SK-N-SH (cell line): ENCODE data around the gene UFC1. TPM values are rescaled to one million over a fixed set of nuclear protein-coding genes. Genes with fewer than 3 reads are reported as not detected.

ENCODE experiments used
- CTCF ChIA-PET: fragments of 300-600, 350-600 bp; formaldehyde crosslinking; extraction: SDS; loops from one replicate; lab custom pipeline; 2021; lab: Yijun Ruan, JAX
- POLR2A ChIA-PET: fragments of 350-600 bp; sonication (Branson Sonifier 250); formaldehyde crosslinking; extraction: SDS; loops from one replicate; lab custom pipeline; 2020; ENCODE audit warnings: antibody characterized with exemption, inconsistent platforms; lab: Yijun Ruan, JAX
- DNase-seq: peaks from one replicate; pipeline ENCODE4 v3.0.0; 2012
- H2AFZ ChIP-seq: fragments of 200-600 bp; sonication (generic); 2 replicates; pipeline ENCODE4 v1.8.1; 2016; ENCODE audit warnings: antibody characterized with exemption, mild to moderate bottlenecking, low read depth
- H3F3A ChIP-seq: fragments of 200-600 bp; sonication (generic); replicated peaks from 2 replicates; pipeline ENCODE3; 2016; ENCODE audit warnings: antibody characterized with exemption, mild to moderate bottlenecking; ENCODE audit not compliant: insufficient read depth
- H3K27ac ChIP-seq, 2 experiments: fragments of 200-500 bp in 1 of 2; fragments of 200-600 bp in 1 of 2; sonication (Bioruptor generic) in 1 of 2; sonication (generic), shearing (Covaris generic) in 1 of 2; 2 replicates each; pipeline versions ENCODE4 v1.5.1 to v1.6.1; 2014 to 2016; ENCODE audit warnings: low read depth in 2 of 2, inconsistent platforms in 1 of 2, low read length in 1 of 2, mild to moderate bottlenecking in 1 of 2, mixed read lengths in 1 of 2
- H3K27me3 ChIP-seq: fragments of 200-600 bp; sonication (generic), shearing (Covaris generic); 2 replicates; pipeline ENCODE4 v1.6.1; 2016; ENCODE audit warnings: mixed run types; ENCODE audit not compliant: insufficient read depth
- H3K36me3 ChIP-seq, 2 experiments: fragments of 200-500 bp in 1 of 2; fragments of 200-600 bp in 1 of 2; sonication (Bioruptor generic) in 1 of 2; sonication (generic) in 1 of 2; replicated peaks in 1 of 2; 2 replicates each; pipeline versions ENCODE3 to v1.5.1; 2014 to 2016; ENCODE audit warnings: low read length in 1 of 2, mild to moderate bottlenecking in 1 of 2; ENCODE audit not compliant: insufficient read depth in 2 of 2, control insufficient read depth in 1 of 2
- H3K4me1 ChIP-seq, 2 experiments: fragments of 200-500 bp in 1 of 2; fragments of 200-600 bp in 1 of 2; sonication (Bioruptor generic) in 1 of 2; sonication (generic), shearing (Covaris generic) in 1 of 2; 2 replicates each; pipeline versions ENCODE4 v1.5.1 to v1.6.1; 2014 to 2016; ENCODE audit warnings: low read depth in 1 of 2, low read length in 1 of 2, mixed run types in 1 of 2; ENCODE audit not compliant: insufficient read depth in 2 of 2, control insufficient read depth in 1 of 2
- H3K4me2 ChIP-seq: fragments of 200-600 bp; sonication (generic), shearing (Covaris generic); 2 replicates; pipeline ENCODE4 v1.6.1; 2017; ENCODE audit warnings: mixed run types
- H3K4me3 ChIP-seq, 2 experiments: fragments of 200-500 bp in 1 of 2; fragments of 200-600 bp in 1 of 2; sonication (Bioruptor generic) in 1 of 2; sonication (generic), shearing (Covaris generic) in 1 of 2; 2 replicates each; pipeline versions ENCODE4 v1.5.1 to v1.8.1; 2014 to 2016; ENCODE audit warnings: low read depth in 2 of 2, inconsistent platforms in 1 of 2, low read length in 1 of 2, mild to moderate bottlenecking in 1 of 2, mixed read lengths in 1 of 2, moderate library complexity in 1 of 2
- H3K79me2 ChIP-seq: fragments of 200-600 bp; sonication (generic); 2 replicates; pipeline ENCODE4 v1.8.1; 2017; ENCODE audit warnings: mild to moderate bottlenecking; ENCODE audit not compliant: insufficient read depth
- H3K9ac ChIP-seq: fragments of 200-600 bp; sonication (generic); 2 replicates; pipeline ENCODE4 v1.6.1; 2017; ENCODE audit warnings: mixed run types
- H3K9me2 ChIP-seq: fragments of 200-600 bp; sonication (generic); 2 replicates; pipeline ENCODE4 v1.6.1; 2017; ENCODE audit warnings: mixed run types
- H3K9me3 ChIP-seq: fragments of 200-600 bp; sonication (generic); 2 replicates; pipeline ENCODE4 v1.6.1; 2017; ENCODE audit warnings: mixed run types, mild to moderate bottlenecking, moderate library complexity
- H4K20me1 ChIP-seq: fragments of 200-600 bp; sonication (generic); 2 replicates; pipeline ENCODE4 v1.6.1; 2017; ENCODE audit warnings: mild to moderate bottlenecking, mixed run types; ENCODE audit not compliant: insufficient read depth
- EP300 ChIP-seq, 2 experiments: IDR thresholded peaks; 2 replicates each; pipeline versions ENCODE4 v1.4.0 to v1.6.1; 2012; ENCODE audit warnings: borderline replicate concordance in 1 of 2, low read depth in 1 of 2, low read length in 1 of 2
- EZH2phosphoT487 ChIP-seq: fragments of 200-600 bp; sonication (generic); IDR thresholded peaks from 2 replicates; pipeline ENCODE4 v1.6.1; 2017; ENCODE audit warnings: low read depth, mixed run types, mild to moderate bottlenecking, antibody characterized with exemption, moderate library complexity, borderline replicate concordance
- FOSL2 ChIP-seq: IDR thresholded peaks from 2 replicates; pipeline ENCODE4 v1.4.0; 2012; ENCODE audit warnings: low read depth, mild to moderate bottlenecking, moderate library complexity, borderline replicate concordance
- FOXM1 ChIP-seq: IDR thresholded peaks from 2 replicates; pipeline ENCODE4 v1.4.0; 2012; ENCODE audit warnings: low read depth, mild to moderate bottlenecking
- GATA2 ChIP-seq: sonication (generic); formaldehyde crosslinking; IDR thresholded peaks from 2 replicates; pipeline ENCODE4 v1.5.0; 2020; ENCODE audit warnings: mild to moderate bottlenecking, missing genetic modification reagents
- JUND ChIP-seq: IDR thresholded peaks from 2 replicates; pipeline ENCODE4 v1.4.0; 2012
- MAX ChIP-seq: IDR thresholded peaks from 2 replicates; pipeline ENCODE4 v1.4.0; 2012; ENCODE audit warnings: low read depth
- MEF2A ChIP-seq: IDR thresholded peaks from 2 replicates; pipeline ENCODE4 v1.4.0; 2012; ENCODE audit warnings: low read depth, borderline replicate concordance
- MXI1 ChIP-seq: IDR thresholded peaks from 2 replicates; pipeline ENCODE4 v1.6.1; 2012; ENCODE audit warnings: mild to moderate bottlenecking, low read depth, low read length, improper control_type of control experiment
- RXRA ChIP-seq: IDR thresholded peaks from 2 replicates; pipeline ENCODE4 v1.4.0; 2012; ENCODE audit warnings: low read depth, mild to moderate bottlenecking, borderline replicate concordance
- TEAD4 ChIP-seq: IDR thresholded peaks from 2 replicates; pipeline ENCODE4 v1.4.0; 2012; ENCODE audit warnings: mild to moderate bottlenecking, borderline replicate concordance; ENCODE audit not compliant: insufficient read depth
- WGBS: methylation state at CpG from one replicate; pipeline ENCODE4 v1.1.6; 2017; ENCODE audit warnings: low lambda C conversion rate; 5-methylcytosine and 5-hydroxymethylcytosine counted together
- polyA plus RNA-seq, 3 experiments: library from polyadenylated mRNA; depleted of rRNA; stranded (reverse); fragments of >200 nt; gene quantifications; 2 replicates each; pipeline ENCODE4 v1.2.3, GENCODE V29; 2012
- TF ChIP-seq, protein P1 (sequence below): IDR thresholded peaks from 2 replicates; pipeline ENCODE4; 2012
- TF ChIP-seq, protein P2 (sequence below): IDR thresholded peaks from 2 replicates; pipeline ENCODE4 v1.6.1; 2012; ENCODE audit warnings: mild to moderate bottlenecking, low read depth, low read length, moderate library complexity
- TF ChIP-seq, protein P3 (sequence below): fragments of 150-350 bp; IDR thresholded peaks from 2 replicates; pipeline ENCODE4 v1.6.1; 2016; ENCODE audit warnings: mild to moderate bottlenecking, low read depth, low read length
- TF ChIP-seq, protein P4 (sequence below): IDR thresholded peaks from 2 replicates; pipeline ENCODE4 v1.4.0; 2012; ENCODE audit warnings: low read depth, borderline replicate concordance
- TF ChIP-seq, protein P5 (sequence below): fragments of 200-600 bp; sonication (generic); IDR thresholded peaks from 2 replicates; pipeline ENCODE4 v1.6.1; 2017; ENCODE audit warnings: antibody characterized with exemption, mild to moderate bottlenecking, moderate library complexity

The UFC1 gene
- polyA plus RNA-seq, 1 of the 3 experiments (the other 2 are of a cell fraction), result 150 TPM

DNA sequence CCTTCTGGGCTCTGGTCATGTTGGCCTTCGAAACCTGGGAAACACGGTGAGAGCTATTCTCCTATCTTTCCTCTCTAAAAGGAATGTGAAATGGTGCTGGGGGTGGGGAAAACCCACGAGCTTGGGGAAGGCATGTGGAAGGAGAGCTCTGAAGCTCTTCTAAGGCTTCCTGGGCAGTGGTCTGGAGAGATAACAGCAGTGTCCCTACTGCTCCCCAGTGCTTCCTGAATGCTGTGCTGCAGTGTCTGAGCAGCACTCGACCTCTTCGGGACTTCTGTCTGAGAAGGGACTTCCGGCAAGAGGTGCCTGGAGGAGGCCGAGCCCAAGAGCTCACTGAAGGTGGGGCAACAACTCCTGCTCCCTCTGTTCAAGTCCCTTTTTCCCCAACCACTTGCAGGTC lies 8.3 kb downstream of the UFC1 start:
- Histone ChIP-seq H3K27me3 (no peaks in the 10 kb centered on the region), H3K79me2 (peaks cover 20% of the 10 kb centered on the region), H3K9me3 (no peaks in the 10 kb centered on the region), H2AFZ (no peak overlapping the region), H3K4me1 (peaks cover 0 to 41% of the 10 kb centered on the region in 2 experiments; a peak in 2 of 4 replicates), H3K4me2 (no peak overlapping the region), H3F3A (peaks cover 22% of the 10 kb centered on the region), H3K9ac (no peak overlapping the region), H3K27ac (no peak overlapping the region; a peak in 1 of 4 replicates), H4K20me1 (no peaks in the 10 kb centered on the region), H3K9me2 (no peaks in the 10 kb centered on the region), H3K36me3 (peaks cover 12 to 61% of the 10 kb centered on the region in 2 experiments), H3K4me3 (no peak overlapping the region)
- TF ChIP-seq TEAD4 (no peak), RXRA (no peak), FOXM1 (no peak), MAX (no peak), JUND (no peak), EZH2phosphoT487 (no peak), GATA2 (CRISPR knock-in tag) (no peak), EP300 (IDR thresholded peaks at IDR 0.05; ENCODE audit: borderline replicate concordance in 1 of 2, low read depth in 1 of 2, low read length in 1 of 2) (no peak), MEF2A (no peak), FOSL2 (no peak), MXI1 (no peak)
- TF ChIP-seq, protein P1, sequence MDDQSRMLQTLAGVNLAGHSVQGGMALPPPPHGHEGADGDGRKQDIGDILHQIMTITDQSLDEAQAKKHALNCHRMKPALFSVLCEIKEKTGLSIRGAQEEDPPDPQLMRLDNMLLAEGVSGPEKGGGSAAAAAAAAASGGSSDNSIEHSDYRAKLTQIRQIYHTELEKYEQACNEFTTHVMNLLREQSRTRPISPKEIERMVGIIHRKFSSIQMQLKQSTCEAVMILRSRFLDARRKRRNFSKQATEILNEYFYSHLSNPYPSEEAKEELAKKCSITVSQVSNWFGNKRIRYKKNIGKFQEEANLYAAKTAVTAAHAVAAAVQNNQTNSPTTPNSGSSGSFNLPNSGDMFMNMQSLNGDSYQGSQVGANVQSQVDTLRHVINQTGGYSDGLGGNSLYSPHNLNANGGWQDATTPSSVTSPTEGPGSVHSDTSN, result no peak
- TF ChIP-seq, protein P2, sequence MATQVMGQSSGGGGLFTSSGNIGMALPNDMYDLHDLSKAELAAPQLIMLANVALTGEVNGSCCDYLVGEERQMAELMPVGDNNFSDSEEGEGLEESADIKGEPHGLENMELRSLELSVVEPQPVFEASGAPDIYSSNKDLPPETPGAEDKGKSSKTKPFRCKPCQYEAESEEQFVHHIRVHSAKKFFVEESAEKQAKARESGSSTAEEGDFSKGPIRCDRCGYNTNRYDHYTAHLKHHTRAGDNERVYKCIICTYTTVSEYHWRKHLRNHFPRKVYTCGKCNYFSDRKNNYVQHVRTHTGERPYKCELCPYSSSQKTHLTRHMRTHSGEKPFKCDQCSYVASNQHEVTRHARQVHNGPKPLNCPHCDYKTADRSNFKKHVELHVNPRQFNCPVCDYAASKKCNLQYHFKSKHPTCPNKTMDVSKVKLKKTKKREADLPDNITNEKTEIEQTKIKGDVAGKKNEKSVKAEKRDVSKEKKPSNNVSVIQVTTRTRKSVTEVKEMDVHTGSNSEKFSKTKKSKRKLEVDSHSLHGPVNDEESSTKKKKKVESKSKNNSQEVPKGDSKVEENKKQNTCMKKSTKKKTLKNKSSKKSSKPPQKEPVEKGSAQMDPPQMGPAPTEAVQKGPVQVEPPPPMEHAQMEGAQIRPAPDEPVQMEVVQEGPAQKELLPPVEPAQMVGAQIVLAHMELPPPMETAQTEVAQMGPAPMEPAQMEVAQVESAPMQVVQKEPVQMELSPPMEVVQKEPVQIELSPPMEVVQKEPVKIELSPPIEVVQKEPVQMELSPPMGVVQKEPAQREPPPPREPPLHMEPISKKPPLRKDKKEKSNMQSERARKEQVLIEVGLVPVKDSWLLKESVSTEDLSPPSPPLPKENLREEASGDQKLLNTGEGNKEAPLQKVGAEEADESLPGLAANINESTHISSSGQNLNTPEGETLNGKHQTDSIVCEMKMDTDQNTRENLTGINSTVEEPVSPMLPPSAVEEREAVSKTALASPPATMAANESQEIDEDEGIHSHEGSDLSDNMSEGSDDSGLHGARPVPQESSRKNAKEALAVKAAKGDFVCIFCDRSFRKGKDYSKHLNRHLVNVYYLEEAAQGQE, result no peak
- TF ChIP-seq, protein P3, sequence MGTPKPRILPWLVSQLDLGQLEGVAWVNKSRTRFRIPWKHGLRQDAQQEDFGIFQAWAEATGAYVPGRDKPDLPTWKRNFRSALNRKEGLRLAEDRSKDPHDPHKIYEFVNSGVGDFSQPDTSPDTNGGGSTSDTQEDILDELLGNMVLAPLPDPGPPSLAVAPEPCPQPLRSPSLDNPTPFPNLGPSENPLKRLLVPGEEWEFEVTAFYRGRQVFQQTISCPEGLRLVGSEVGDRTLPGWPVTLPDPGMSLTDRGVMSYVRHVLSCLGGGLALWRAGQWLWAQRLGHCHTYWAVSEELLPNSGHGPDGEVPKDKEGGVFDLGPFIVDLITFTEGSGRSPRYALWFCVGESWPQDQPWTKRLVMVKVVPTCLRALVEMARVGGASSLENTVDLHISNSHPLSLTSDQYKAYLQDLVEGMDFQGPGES, result no peak
- TF ChIP-seq, protein P4, sequence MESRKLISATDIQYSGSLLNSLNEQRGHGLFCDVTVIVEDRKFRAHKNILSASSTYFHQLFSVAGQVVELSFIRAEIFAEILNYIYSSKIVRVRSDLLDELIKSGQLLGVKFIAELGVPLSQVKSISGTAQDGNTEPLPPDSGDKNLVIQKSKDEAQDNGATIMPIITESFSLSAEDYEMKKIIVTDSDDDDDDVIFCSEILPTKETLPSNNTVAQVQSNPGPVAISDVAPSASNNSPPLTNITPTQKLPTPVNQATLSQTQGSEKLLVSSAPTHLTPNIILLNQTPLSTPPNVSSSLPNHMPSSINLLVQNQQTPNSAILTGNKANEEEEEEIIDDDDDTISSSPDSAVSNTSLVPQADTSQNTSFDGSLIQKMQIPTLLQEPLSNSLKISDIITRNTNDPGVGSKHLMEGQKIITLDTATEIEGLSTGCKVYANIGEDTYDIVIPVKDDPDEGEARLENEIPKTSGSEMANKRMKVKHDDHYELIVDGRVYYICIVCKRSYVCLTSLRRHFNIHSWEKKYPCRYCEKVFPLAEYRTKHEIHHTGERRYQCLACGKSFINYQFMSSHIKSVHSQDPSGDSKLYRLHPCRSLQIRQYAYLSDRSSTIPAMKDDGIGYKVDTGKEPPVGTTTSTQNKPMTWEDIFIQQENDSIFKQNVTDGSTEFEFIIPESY, result no peak
- TF ChIP-seq, protein P5, sequence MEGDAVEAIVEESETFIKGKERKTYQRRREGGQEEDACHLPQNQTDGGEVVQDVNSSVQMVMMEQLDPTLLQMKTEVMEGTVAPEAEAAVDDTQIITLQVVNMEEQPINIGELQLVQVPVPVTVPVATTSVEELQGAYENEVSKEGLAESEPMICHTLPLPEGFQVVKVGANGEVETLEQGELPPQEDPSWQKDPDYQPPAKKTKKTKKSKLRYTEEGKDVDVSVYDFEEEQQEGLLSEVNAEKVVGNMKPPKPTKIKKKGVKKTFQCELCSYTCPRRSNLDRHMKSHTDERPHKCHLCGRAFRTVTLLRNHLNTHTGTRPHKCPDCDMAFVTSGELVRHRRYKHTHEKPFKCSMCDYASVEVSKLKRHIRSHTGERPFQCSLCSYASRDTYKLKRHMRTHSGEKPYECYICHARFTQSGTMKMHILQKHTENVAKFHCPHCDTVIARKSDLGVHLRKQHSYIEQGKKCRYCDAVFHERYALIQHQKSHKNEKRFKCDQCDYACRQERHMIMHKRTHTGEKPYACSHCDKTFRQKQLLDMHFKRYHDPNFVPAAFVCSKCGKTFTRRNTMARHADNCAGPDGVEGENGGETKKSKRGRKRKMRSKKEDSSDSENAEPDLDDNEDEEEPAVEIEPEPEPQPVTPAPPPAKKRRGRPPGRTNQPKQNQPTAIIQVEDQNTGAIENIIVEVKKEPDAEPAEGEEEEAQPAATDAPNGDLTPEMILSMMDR, result no peak
- DNase-seq, result no peak
- POLR2A ChIA-PET, result interaction anchor here (1.5 kb wide), 1 partner anchor 9 kb away, joined by 4 read pairs; no protein-coding TSS in a partner anchor
- 71% methylated on average over 5 of the region's 7 CpGs for WGBS
- CTCF ChIA-PET, result interaction anchor here (0.8 kb wide), 1 partner anchor 9 kb away, joined by 3 read pairs; no protein-coding TSS in a partner anchor
